Stimulated activated CD4-positive, alpha-beta T cell treated with anti-CD3 and anti-CD28 coated beads, TNF-alpha, amount 100 ng/mL, for 48 hours (primary cell): Measurements from ENCODE around the gene ZNF280B.
"Not testable (repeated sequence)": the region's sequence is repeated elsewhere in the genome, so short reads cannot be mapped to it uniquely, and the experiment has no call there.

Experiments
- DNase-seq, 3 donors: peaks; one replicate each; pipeline ENCODE4 v3.0.0-alpha.2; 2020; ENCODE audit warnings: low read depth in 3 of 3

Gene ZNF280B

GRCh38 chr22:22464541-22465054, 43.9 kb downstream of the ZNF280B start:
- no peak for DNase-seq

GRCh38 chr22:22463855-22464540, 44.5 kb downstream of the ZNF280B start:
- peak; percentile 3 to 53 (median 44) for DNase-seq

- no peak for DNase-seq
Observed at GRCh38 chr22:22462813-22463567, 45.6 kb downstream of the ZNF280B start.

GRCh38 chr22:22461583-22461982, 47.0 kb downstream of the ZNF280B start:
- DNase-seq, result no peak

- DNase-seq, result no peak
Observed at GRCh38 chr22:22461111-22461510, 47.4 kb downstream of the ZNF280B start.

- DNase-seq, result no peak
Observed at GRCh38 chr22:22460635-22461034, 47.9 kb downstream of the ZNF280B start.

- DNase-seq, result no peak
Observed at GRCh38 chr22:22460060-22460459, 48.5 kb downstream of the ZNF280B start.

GRCh38 chr22:22458896-22459588, 49.5 kb downstream of the ZNF280B start:
- DNase-seq, result no peak

- DNase-seq, result no peak
Observed at GRCh38 chr22:22458387-22458786, 50.2 kb downstream of the ZNF280B start.

- DNase-seq, result no peak
Observed at GRCh38 chr22:22454997-22455396, 53.5 kb downstream of the ZNF280B start.

- DNase-seq, result no peak
Observed at GRCh38 chr22:22452996-22453686, 55.4 kb downstream of the ZNF280B start.

GRCh38 chr22:22452211-22452610, 56.3 kb downstream of the ZNF280B start:
- DNase-seq, result no peak

GRCh38 chr22:22450343-22450839, 58.2 kb downstream of the ZNF280B start:
- no peak for DNase-seq

- DNase-seq, result no peak
Observed at GRCh38 chr22:22449819-22450218, 58.7 kb downstream of the ZNF280B start.

- no peak for DNase-seq
Observed at GRCh38 chr22:22446517-22446916, 62.0 kb downstream of the ZNF280B start.

- not testable (repeated sequence) for DNase-seq
Observed at GRCh38 chr22:22444007-22444589, 64.4 kb downstream of the ZNF280B start.

- DNase-seq, result no peak
Observed at GRCh38 chr22:22442928-22443709, 65.4 kb downstream of the ZNF280B start.

GRCh38 chr22:22441626-22442025, 66.9 kb downstream of the ZNF280B start:
- DNase-seq, result not testable (repeated sequence)

- DNase-seq, result no peak
Observed at GRCh38 chr22:22440188-22440587, 68.4 kb downstream of the ZNF280B start.
